Cardiac muscle cell (in vitro differentiated cells and primary cell): ENCODE measurements around the gene BMERB1. TPM values are rescaled to one million over a fixed set of nuclear protein-coding genes. Genes with fewer than 3 reads are reported as not detected.

Experiments used
- DNase-seq, 2 donors: peaks; one replicate each; pipeline versions ENCODE4 v3.0.0 to v3.0.0-alpha.2; 2010 to 2017; ENCODE audit warnings: low read depth in 1 of 2, low spot score in 1 of 2
- H3K27ac ChIP-seq: fragments of 200-600 bp; sonication (generic); 2 replicates; pipeline ENCODE4 v1.5.1; 2016
- H3K27me3 ChIP-seq: fragments of 200-600 bp; sonication (generic); 2 replicates; pipeline ENCODE4 v1.6.0; 2016; ENCODE audit warnings: control low read depth
- H3K36me3 ChIP-seq: fragments of 200-600 bp; sonication (generic); 2 replicates; pipeline ENCODE4 v1.5.1; 2016; ENCODE audit warnings: control low read depth
- H3K4me1 ChIP-seq: fragments of 200-600 bp; sonication (generic); 2 replicates; pipeline ENCODE4 v1.8.1; 2017; ENCODE audit warnings: low read depth, mild to moderate bottlenecking, mixed run types
- H3K4me3 ChIP-seq: fragments of 200-600 bp; sonication (generic); 2 replicates; pipeline ENCODE4 v1.5.1; 2016; ENCODE audit warnings: mild to moderate bottlenecking
- H3K9me3 ChIP-seq: fragments of 200-600 bp; sonication (generic); 2 replicates; pipeline ENCODE4 v1.5.1; 2017; ENCODE audit warnings: low read depth, mild to moderate bottlenecking, control low read depth
- CTCF ChIP-seq: IDR thresholded peaks from 2 replicates; pipeline ENCODE4 v1.5.1; 2012; ENCODE audit warnings: low read depth, mild to moderate bottlenecking, low read length
- polyA plus RNA-seq: library from polyadenylated mRNA; unstranded; fragments of >200 nt; fragmentation: Nextera tagmentation; extraction: Ambion mirVana; gene quantifications from 2 replicates; pipeline ENCODE4 v1.2.1, GENCODE V29; 2016
- total RNA-seq: library from RNA; depleted of rRNA; stranded (reverse); fragments of >200 nt; gene quantifications from 2 replicates; pipeline ENCODE4 v1.2.3, GENCODE V29; 2016

Gene BMERB1
- total and polyA plus RNA-seq, 2 experiments from 2014 or later, result 15.2 to 22.1 TPM

DNA sequence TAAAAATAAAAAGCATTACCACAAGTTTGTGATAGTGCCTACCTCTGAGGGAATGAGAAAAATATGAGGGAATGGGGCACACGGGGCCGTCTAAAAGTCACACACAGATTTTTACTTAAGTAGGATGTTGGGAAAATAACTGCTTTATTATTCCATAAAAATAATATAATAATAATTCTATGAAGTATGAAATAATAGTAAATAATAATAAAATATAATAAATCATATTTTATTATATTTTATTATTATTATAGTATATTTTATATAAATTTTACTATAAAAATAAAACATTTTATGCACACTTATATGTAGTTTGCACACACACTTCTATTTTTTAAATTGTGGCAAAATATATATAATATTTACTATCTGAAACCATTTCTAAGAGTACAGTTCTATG lies 92.3 kb downstream of the BMERB1 start:
- Histone ChIP-seq H3K36me3 (no peaks in the 10 kb centered on the region), H3K27me3 (no peaks in the 10 kb centered on the region), H3K4me3 (no peak overlapping the region), H3K9me3 (no peaks in the 10 kb centered on the region), H3K4me1 (no peaks in the 10 kb centered on the region), H3K27ac (no peak overlapping the region)
- no peak for TF ChIP-seq CTCF
- no peak for DNase-seq

DNA sequence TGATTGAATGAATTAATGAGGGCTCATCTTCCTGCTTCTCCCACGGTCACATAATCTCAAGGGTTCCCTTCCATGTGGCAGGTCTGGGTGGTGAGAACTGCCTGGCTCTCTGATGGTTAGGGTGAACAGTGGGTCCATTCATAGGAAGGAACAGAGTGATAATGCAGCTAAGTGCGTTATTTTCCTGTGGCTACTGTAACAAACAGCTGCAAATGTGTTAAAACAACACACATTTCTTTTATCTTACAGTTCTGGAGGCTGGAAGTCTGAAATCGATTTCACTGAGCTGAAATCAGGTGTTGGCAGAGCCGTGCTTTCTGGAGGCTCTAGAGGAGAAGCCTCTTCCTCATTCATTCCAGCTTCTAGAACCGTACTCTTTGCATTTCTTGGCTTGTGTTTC lies 95.3 kb downstream of the BMERB1 start:
- no peak overlapping the region for H3K4me3 ChIP-seq
- H3K4me1 ChIP-seq, result no peaks in the 10 kb centered on the region
- no peaks in the 10 kb centered on the region for H3K27me3 ChIP-seq
- H3K9me3 ChIP-seq, result no peaks in the 10 kb centered on the region
- no peak for DNase-seq
- no peaks in the 10 kb centered on the region for H3K36me3 ChIP-seq
- TF ChIP-seq CTCF, result no peak
- H3K27ac ChIP-seq, result no peak overlapping the region

- TF ChIP-seq CTCF, result no peak
Measured at GRCh38 chr16:15530085-15530484, 95.7 kb downstream of the BMERB1 start.

GRCh38 chr16:15532825-15533224 lies 98.4 kb downstream of the BMERB1 start:
- no peaks in the 10 kb centered on the region for H3K36me3 ChIP-seq
- H3K9me3 ChIP-seq, result no peaks in the 10 kb centered on the region
- no peak for DNase-seq
- no peaks in the 10 kb centered on the region for H3K27me3 ChIP-seq
- TF ChIP-seq CTCF, result no peak
- H3K27ac ChIP-seq, result no peak overlapping the region
- H3K4me3 ChIP-seq, result no peak overlapping the region
- H3K4me1 ChIP-seq, result no peaks in the 10 kb centered on the region

More at GRCh38 chr16:15530085-15530484, 95.7 kb downstream of the BMERB1 start:
- Histone ChIP-seq H3K9me3 (no peaks in the 10 kb centered on the region), H3K27me3 (no peaks in the 10 kb centered on the region), H3K36me3 (no peaks in the 10 kb centered on the region), H3K27ac (no peak overlapping the region), H3K4me3 (no peak overlapping the region), H3K4me1 (no peaks in the 10 kb centered on the region)
- DNase-seq, result no peak

GRCh38 chr16:15533386-15533785 lies 99.0 kb downstream of the BMERB1 start:
- Histone ChIP-seq H3K27ac (no peak overlapping the region), H3K27me3 (no peaks in the 10 kb centered on the region), H3K36me3 (no peaks in the 10 kb centered on the region), H3K4me3 (no peak overlapping the region), H3K9me3 (no peaks in the 10 kb centered on the region), H3K4me1 (no peaks in the 10 kb centered on the region)
- no peak for DNase-seq
- TF ChIP-seq CTCF, result no peak

DNA sequence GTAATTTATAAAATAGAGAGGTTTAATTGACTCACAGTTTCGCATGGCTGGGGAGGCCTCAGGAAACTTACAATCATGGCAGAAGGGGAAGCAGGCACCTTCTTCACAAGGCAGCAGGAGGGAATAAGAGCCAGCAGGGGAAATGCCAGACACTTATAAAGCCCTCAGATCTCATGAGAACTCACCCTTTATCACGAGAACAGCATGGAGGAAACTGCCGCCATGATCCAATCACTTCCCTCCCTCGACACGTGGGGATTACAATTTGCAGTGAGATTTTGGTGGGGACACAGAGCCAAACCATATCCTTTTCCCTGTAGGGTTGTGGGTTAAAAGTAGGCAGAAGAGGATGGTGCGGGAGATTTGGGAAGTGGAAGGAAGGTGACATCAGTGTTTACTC lies 101.4 kb downstream of the BMERB1 start:
- no peak for TF ChIP-seq CTCF
- Histone ChIP-seq H3K4me3 (no peak overlapping the region), H3K9me3 (no peaks in the 10 kb centered on the region), H3K27ac (no peak overlapping the region), H3K36me3 (no peaks in the 10 kb centered on the region), H3K27me3 (no peaks in the 10 kb centered on the region), H3K4me1 (no peaks in the 10 kb centered on the region)
- no peak for DNase-seq
